IMR-90 (cell line): ENCODE results near the gene FAM186B. TPM values are rescaled to one million over a fixed set of nuclear protein-coding genes. Genes with fewer than 3 reads are reported as not detected.

ENCODE experiments used
- ATAC-seq: fragments of 200-7000 bp; cut with Tn5 transposase; 2 replicates; pipeline ENCODE4 v1.9.1; 2020; ENCODE audit warnings: low read depth, mild to moderate bottlenecking, moderate library complexity
- BruUV-seq: library from RNA; stranded (reverse); fragments of 400-500 nt; replicated peaks from 2 replicates; lab custom pipeline; 2021; lab: Mats Ljungman, UMichigan
- CTCF ChIA-PET: fragments of 300-600 bp; formaldehyde crosslinking; extraction: SDS; loops from one replicate; lab custom pipeline; 2021; ENCODE audit warnings: antibody characterized with exemption; lab: Yijun Ruan, JAX
- POLR2A ChIA-PET: fragments of 300-600 bp; sonication (Branson Sonifier 250); formaldehyde crosslinking; loops from one replicate; lab custom pipeline; 2022; ENCODE audit warnings: antibody characterized with exemption; ENCODE audit not compliant: unreplicated experiment; lab: Charles Lee
- DNase-seq: peaks from one replicate; pipeline ENCODE4 v3.0.0; 2013
- H2AFZ ChIP-seq: replicated peaks from 2 replicates; pipeline ENCODE3; 2013; ENCODE audit warnings: low read length, mild to moderate bottlenecking; ENCODE audit not compliant: poor library complexity
- H2AK5ac ChIP-seq: 2 replicates; pipeline ENCODE4 v1.6.1; 2013; ENCODE audit warnings: low read depth, low read length, inconsistent platforms
- H2AK9ac ChIP-seq: replicated peaks from 2 replicates; pipeline ENCODE3; 2013; ENCODE audit warnings: mild to moderate bottlenecking, low read depth, low read length, moderate library complexity; ENCODE audit not compliant: poor library complexity
- H2BK120ac ChIP-seq: 2 replicates; pipeline ENCODE4 v1.6.1; 2013; ENCODE audit warnings: low read depth, low read length, inconsistent platforms
- H2BK15ac ChIP-seq: 3 replicates; pipeline ENCODE4 v1.6.1; 2013; ENCODE audit warnings: low read depth, low read length, inconsistent platforms
- H2BK20ac ChIP-seq: 2 replicates; pipeline ENCODE4 v1.6.1; 2013; ENCODE audit warnings: low read depth, mild to moderate bottlenecking, inconsistent platforms, low read length, moderate library complexity
- H2BK5ac ChIP-seq: 2 replicates; pipeline ENCODE4 v1.6.1; 2013; ENCODE audit warnings: mild to moderate bottlenecking, low read depth, low read length, inconsistent platforms; ENCODE audit not compliant: poor library complexity, severe bottlenecking
- H3K14ac ChIP-seq: replicated peaks from 2 replicates; pipeline ENCODE4 v1.6.1; 2013; ENCODE audit warnings: low read depth, low read length, inconsistent platforms
- H3K18ac ChIP-seq: 2 replicates; pipeline ENCODE4 v1.6.1; 2013; ENCODE audit warnings: low read depth, low read length, control low read depth
- H3K23ac ChIP-seq: 2 replicates; pipeline ENCODE4 v1.6.1; 2013; ENCODE audit warnings: low read depth, low read length, inconsistent platforms
- H3K27ac ChIP-seq: 2 replicates; pipeline ENCODE4 v1.5.1; 2013; ENCODE audit warnings: mild to moderate bottlenecking, control low read depth, low read length; ENCODE audit not compliant: insufficient read depth
- H3K27me3 ChIP-seq: 2 replicates; pipeline ENCODE4 v1.6.1; 2013; ENCODE audit warnings: low read length; ENCODE audit not compliant: control insufficient read depth, insufficient read depth
- H3K36me3 ChIP-seq: 2 replicates; pipeline ENCODE4 v1.6.1; 2013; ENCODE audit warnings: low read length, mixed read lengths; ENCODE audit not compliant: control insufficient read depth, insufficient read depth
- H3K4ac ChIP-seq: 2 replicates; pipeline ENCODE4 v1.6.1; 2013; ENCODE audit warnings: low read depth, low read length, inconsistent platforms
- H3K4me1 ChIP-seq: 2 replicates; pipeline ENCODE4 v1.6.1; 2013; ENCODE audit warnings: low read length, mixed read lengths; ENCODE audit not compliant: control insufficient read depth, insufficient read depth
- H3K4me2 ChIP-seq: 2 replicates; pipeline ENCODE4 v1.6.1; 2013; ENCODE audit warnings: low read depth, mild to moderate bottlenecking, control low read depth, low read length, moderate library complexity
- H3K4me3 ChIP-seq: 2 replicates; pipeline ENCODE4 v1.5.1; 2013; ENCODE audit warnings: low read depth, mild to moderate bottlenecking, control low read depth, low read length, moderate library complexity; ENCODE audit not compliant: insufficient read depth
- H3K56ac ChIP-seq: 2 replicates; pipeline ENCODE4 v1.6.1; 2013; ENCODE audit warnings: low read length, inconsistent platforms; ENCODE audit not compliant: insufficient read depth; ENCODE audit errors: extremely low read depth
- H3K79me1 ChIP-seq, 2 experiments: 2 replicates each; pipeline ENCODE4 v1.6.1; 2013; ENCODE audit warnings: low read length in 2 of 2, inconsistent platforms in 1 of 2, low read depth in 1 of 2
- H3K9ac ChIP-seq: 2 replicates; pipeline ENCODE4 v1.6.1; 2013; ENCODE audit warnings: low read depth, low read length, control low read depth
- H3K9me1 ChIP-seq: 2 replicates; pipeline ENCODE4 v1.6.1; 2013; ENCODE audit warnings: low read length, inconsistent platforms; ENCODE audit not compliant: insufficient read depth
- H3K9me3 ChIP-seq: 2 replicates; pipeline ENCODE4 v1.6.1; 2013; ENCODE audit warnings: low read length; ENCODE audit not compliant: control insufficient read depth, insufficient read depth
- H4K20me1 ChIP-seq: 2 replicates; pipeline ENCODE4 v1.6.1; 2013; ENCODE audit warnings: low read length, inconsistent platforms; ENCODE audit not compliant: insufficient read depth
- H4K5ac ChIP-seq: 2 replicates; pipeline ENCODE4 v1.6.1; 2013; ENCODE audit warnings: mild to moderate bottlenecking, low read depth, low read length, control low read depth
- H4K8ac ChIP-seq, 2 experiments: 2 replicates each; pipeline ENCODE4 v1.6.1; 2013; ENCODE audit warnings: low read depth in 2 of 2, low read length in 2 of 2, control low read depth in 1 of 2, inconsistent platforms in 1 of 2
- H4K91ac ChIP-seq: 2 replicates; pipeline ENCODE4 v1.6.1; 2013; ENCODE audit warnings: low read depth, low read length, inconsistent platforms; ENCODE audit not compliant: insufficient read depth
- BHLHE40 ChIP-seq: fragments of 150-350 bp; IDR thresholded peaks from 2 replicates; pipeline ENCODE4 v1.6.1; 2016; ENCODE audit warnings: mild to moderate bottlenecking, low read depth, low read length
- CEBPB ChIP-seq: IDR thresholded peaks from 2 replicates; pipeline ENCODE4 v1.6.1; 2012; ENCODE audit warnings: low read depth, low read length, improper control_type of control experiment
- CHD1 ChIP-seq: IDR thresholded peaks from 2 replicates; pipeline ENCODE4 v1.6.1; 2012; ENCODE audit warnings: low read depth, low read length, improper control_type of control experiment
- CTCF ChIP-seq: conservative IDR thresholded peaks from 2 replicates; pipeline ENCODE4 v1.5.1; 2012; ENCODE audit warnings: mild to moderate bottlenecking, low read depth, low read length, improper control_type of control experiment
- ELK1 ChIP-seq: fragments of 150-350 bp; IDR thresholded peaks from 2 replicates; pipeline ENCODE4 v1.6.1; 2016; ENCODE audit warnings: low read depth, mild to moderate bottlenecking, low read length, moderate library complexity, borderline replicate concordance
- FOS ChIP-seq: fragments of 150-350 bp; IDR thresholded peaks from 2 replicates; pipeline ENCODE4 v1.6.1; 2016; ENCODE audit warnings: low read depth, low read length
- MAFK ChIP-seq: IDR thresholded peaks from 2 replicates; pipeline ENCODE4 v1.6.1; 2012; ENCODE audit warnings: low read depth, low read length, improper control_type of control experiment
- MAZ ChIP-seq: IDR thresholded peaks from 2 replicates; pipeline ENCODE4 v1.6.1; 2012; ENCODE audit warnings: low read depth, mild to moderate bottlenecking, low read length, improper control_type of control experiment, moderate library complexity, borderline replicate concordance
- MXI1 ChIP-seq: IDR thresholded peaks from 2 replicates; pipeline ENCODE4 v1.6.1; 2012; ENCODE audit warnings: low read depth, mild to moderate bottlenecking, low read length, moderate library complexity, borderline replicate concordance
- NFE2L2 ChIP-seq: fragments of 150-350 bp; IDR thresholded peaks from 2 replicates; pipeline ENCODE4 v1.6.1; 2016; ENCODE audit warnings: low read depth, mild to moderate bottlenecking, low read length
- POLR2A ChIP-seq: IDR thresholded peaks from 2 replicates; pipeline ENCODE4 v1.6.1; 2012; ENCODE audit warnings: mild to moderate bottlenecking, low read depth, low read length
- RAD21 ChIP-seq: IDR thresholded peaks from 2 replicates; pipeline ENCODE4 v1.6.1; 2012; ENCODE audit warnings: low read length, improper control_type of control experiment
- RCOR1 ChIP-seq: IDR thresholded peaks from 2 replicates; pipeline ENCODE4 v1.6.1; 2012; ENCODE audit warnings: mild to moderate bottlenecking, low read length, improper control_type of control experiment; ENCODE audit not compliant: insufficient replicate concordance
- RFX5 ChIP-seq: IDR thresholded peaks from 2 replicates; pipeline ENCODE4 v1.8.0; 2012; ENCODE audit warnings: low read depth, mild to moderate bottlenecking, low read length, moderate library complexity
- SMC3 ChIP-seq: fragments of 150-350 bp; IDR thresholded peaks from 2 replicates; pipeline ENCODE4 v1.6.1; 2016; ENCODE audit warnings: low read depth, mild to moderate bottlenecking, antibody characterized with exemption, low read length, moderate library complexity
- USF2 ChIP-seq: fragments of 150-350 bp; IDR thresholded peaks from 2 replicates; pipeline ENCODE4 v1.6.1; 2017; ENCODE audit warnings: mild to moderate bottlenecking, antibody characterized with exemption, low read length, low read depth
- WGBS, 2 experiments: methylation state at CpG; one replicate each; pipeline versions ENCODE4 v1.1.5 to v1.1.7; 2013; ENCODE audit warnings: missing lambda C conversion rate in 2 of 2; ENCODE audit not compliant: insufficient read length in 1 of 2; ENCODE audit errors: extremely low coverage in 2 of 2; 5-methylcytosine and 5-hydroxymethylcytosine counted together
- dilution Hi-C: fragments of 300-500 bp; cut with HindIII; formaldehyde crosslinking; loops from one replicate; pipeline ENCODE4 v1.14.3; 2018; ENCODE audit warnings: low sequenced_read_pairs; ENCODE audit not compliant: unreplicated experiment
- in situ Hi-C: fragments of 300-500 bp; cut with MboI; formaldehyde crosslinking; loops from 3 replicates; pipeline ENCODE4 v1.14.3; 2019; ENCODE audit warnings: low sequenced_read_pairs, inconsistent platforms, mixed read lengths
- intact Hi-C: fragments of 100-400 bp; cut with micrococcal nuclease; formaldehyde crosslinking; loops from 2 replicates; pipeline ENCODE4 v1.10.0; 2022
- polyA plus RNA-seq, 3 experiments: library from polyadenylated mRNA; depleted of rRNA; stranded (reverse); fragments of >200 nt; gene quantifications; 2 replicates each; pipeline ENCODE4 v1.2.3, GENCODE V29; 2012; ENCODE audit warnings: low replicate concordance in 1 of 3
- total RNA-seq: library from RNA; depleted of rRNA; stranded (reverse); fragments of >200 nt; gene quantifications from 2 replicates; pipeline ENCODE4 v1.2.3, GENCODE V29; 2012

Gene FAM186B
- total and polyA plus RNA-seq, 2 of the 4 experiments (the other 2 are of a cell fraction), result 0.10 to 0.18 TPM

DNA sequence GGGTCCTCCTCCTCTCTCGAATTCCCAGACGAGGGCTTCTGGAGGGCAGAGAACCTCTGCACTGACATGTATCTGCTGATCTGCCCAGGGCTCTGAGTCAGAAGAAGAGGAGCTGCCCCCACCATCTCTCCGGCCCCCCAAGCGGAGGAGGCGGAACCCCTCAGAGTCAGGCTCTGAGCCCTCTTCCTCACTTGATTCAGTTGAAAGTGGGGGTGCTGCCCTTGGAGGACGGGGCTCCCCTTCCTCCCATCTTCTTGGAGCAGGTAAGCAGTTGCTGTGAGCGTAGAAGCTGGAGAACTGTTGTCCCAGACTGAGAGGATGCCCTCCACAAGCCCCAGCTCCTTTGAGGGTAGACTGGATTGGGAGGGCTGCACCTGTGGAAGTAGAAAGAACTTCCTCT, 37.7 kb upstream of the FAM186B start:
- no peak overlapping the region for H3K23ac ChIP-seq
- TF ChIP-seq NFE2L2 (no peak), RFX5 (no peak), FOS (no peak), SMC3 (no peak), CEBPB (no peak), MAZ (no peak), RCOR1 (no peak), USF2 (no peak), MAFK (no peak), POLR2A (no peak), CTCF (no peak), MXI1 (no peak), BHLHE40 (no peak), RAD21 (no peak), CHD1 (no peak), ELK1 (no peak)
- no peak overlapping the region for H2BK5ac ChIP-seq
- no peak overlapping the region for H2BK15ac ChIP-seq
- no peak overlapping the region for H3K27ac ChIP-seq
- ATAC-seq (no peak), DNase-seq (no peak)
- H3K4me1 ChIP-seq, result no peaks in the 10 kb centered on the region
- ChIA-PET CTCF (interaction anchor here (0.9 to 1.6 kb wide), 2 partner anchors 65 to 98 kb away, joined by 4 to 5 read pairs; partner anchors contain the start of gene TMBIM6), POLR2A (no interaction called here)
- in situ Hi-C loops (loop anchor here (5.0 kb wide), 1 partner anchor 64 kb away; the partner anchor contains the start of gene FMNL3), dilution Hi-C loops (no loop called here), intact Hi-C loops (no loop called here)
- H4K20me1 ChIP-seq, result 0 out of 2 replicates have a peak, but pooled peaks cover 4% of the 10 kb centered on the region
- H3K9me3 ChIP-seq, result no peaks in the 10 kb centered on the region
- H3K27me3 ChIP-seq, result no peaks in the 10 kb centered on the region
- H3K9me1 ChIP-seq, result no peaks in the 10 kb centered on the region
- no peak overlapping the region for H3K18ac ChIP-seq
- H4K8ac ChIP-seq, result no peak overlapping the region
- H2BK120ac ChIP-seq, result no peak overlapping the region
- no peak overlapping the region for H4K5ac ChIP-seq
- no peak overlapping the region for H2AK9ac ChIP-seq
- no peak overlapping the region for H3K56ac ChIP-seq
- no peak overlapping the region for H2BK20ac ChIP-seq
- H4K91ac ChIP-seq, result no peak overlapping the region
- peaks cover 49% of the 10 kb centered on the region for H3K36me3 ChIP-seq
- no peak overlapping the region for H3K4me3 ChIP-seq
- no peak overlapping the region for H2AK5ac ChIP-seq
- WGBS, 2 experiments, result no CpG with 5 or more reads among the region's 7 CpGs
- no peak overlapping the region for H3K9ac ChIP-seq
- H2AFZ ChIP-seq, result no peak overlapping the region
- no peak overlapping the region for H3K4ac ChIP-seq
- no TSS peak for BruUV-seq
- no peaks in the 10 kb centered on the region for H3K79me1 ChIP-seq
- H3K4me2 ChIP-seq, result no peak overlapping the region
- H3K14ac ChIP-seq, result no peak overlapping the region
